Measurements from ENCODE around the gene ARL5C.

DNA sequence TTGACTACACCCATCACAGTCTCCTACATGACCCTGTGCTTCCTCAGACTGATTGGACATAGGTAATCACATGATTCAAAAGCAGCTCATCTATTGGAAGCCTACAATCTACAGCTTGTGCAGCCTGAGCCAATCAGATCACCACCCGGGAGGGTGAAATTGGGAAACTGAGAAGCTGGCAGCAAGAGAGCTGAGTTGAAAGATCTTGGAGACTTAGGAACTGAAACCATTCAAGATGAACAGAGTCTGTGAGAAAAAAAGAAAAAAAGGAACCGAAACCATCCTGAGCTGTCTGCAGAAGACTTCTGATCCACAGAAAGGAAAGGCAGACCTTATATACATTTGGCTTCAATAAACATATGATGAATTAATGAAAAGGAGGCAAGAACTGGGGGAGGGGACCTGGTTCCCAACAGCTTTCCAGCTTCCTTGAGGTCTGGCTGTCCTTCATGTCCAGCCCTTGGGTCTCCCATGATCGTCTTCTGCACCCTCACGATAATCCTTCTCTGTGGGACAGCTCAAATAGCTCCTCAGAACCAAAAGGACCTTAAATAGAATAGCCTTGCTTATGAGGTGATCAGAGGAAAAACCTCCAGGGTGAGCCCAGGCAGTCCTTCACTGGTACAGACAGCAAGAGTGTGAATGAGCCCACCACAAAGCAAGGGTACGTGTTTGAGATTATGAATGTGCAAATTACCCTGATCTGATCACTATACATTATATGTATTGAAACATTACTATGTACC is 47.1 kb downstream of the ARL5C start:
- TF ChIP-seq POLR2AphosphoS5 (IDR thresholded peaks at IDR 0.05; ENCODE audit: low read depth, low read length) (no peak), REST (IDR thresholded peaks at IDR 0.05; ENCODE audit: insufficient read depth in 1 of 2, low read depth in 2 of 2, low read length in 2 of 2) (no peak)

Data from PFSK-1 (cell line).